CD4-positive, alpha-beta T cell treated with Interleukin-17A for 4 hours (primary cell): Measurements from ENCODE around the gene PCYOX1L.

Experiments
- DNase-seq: peaks from one replicate; pipeline ENCODE4 v3.0.0-alpha.2; 2020; ENCODE audit warnings: mixed read lengths

PCYOX1L gene

DNA sequence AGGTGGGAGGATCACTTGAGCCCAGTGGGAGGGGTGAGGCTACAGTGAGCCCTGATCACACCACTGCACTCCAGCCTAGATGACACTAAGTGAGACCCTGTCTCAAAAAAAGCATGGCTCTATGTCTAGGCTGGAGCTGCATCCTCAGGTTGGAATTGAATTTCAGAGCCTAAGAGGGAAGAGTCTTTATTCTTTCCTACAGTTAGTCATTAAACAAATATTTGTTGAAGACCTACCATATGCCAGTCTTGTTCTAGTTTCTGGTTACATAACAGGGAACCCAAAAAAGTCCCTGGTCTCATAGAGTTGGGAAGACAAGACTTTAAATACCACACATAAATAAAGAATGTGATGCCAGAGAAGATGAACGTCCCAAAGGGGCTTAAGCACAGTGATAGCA lies 19.5 kb upstream of the PCYOX1L start:
- no peak for DNase-seq

DNA sequence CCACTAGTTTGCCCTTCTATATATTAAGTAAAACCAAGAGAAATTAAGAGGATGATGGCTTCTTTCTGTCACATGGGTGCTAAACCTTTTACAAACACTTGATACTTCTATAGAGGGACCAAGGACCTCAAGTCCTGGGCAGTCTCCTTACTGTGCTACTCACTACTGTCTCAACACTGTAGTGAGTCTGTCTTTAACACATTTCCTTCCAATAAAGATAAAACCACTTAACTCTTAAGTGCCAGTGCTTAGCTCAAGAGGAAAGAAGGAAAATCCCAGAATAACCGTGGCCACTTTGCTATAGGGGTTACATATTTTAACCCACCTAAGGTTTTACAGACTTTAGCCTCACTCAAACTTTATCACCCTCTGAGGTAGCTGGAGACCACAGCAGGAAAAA lies 16.9 kb upstream of the PCYOX1L start:
- no peak for DNase-seq

DNA sequence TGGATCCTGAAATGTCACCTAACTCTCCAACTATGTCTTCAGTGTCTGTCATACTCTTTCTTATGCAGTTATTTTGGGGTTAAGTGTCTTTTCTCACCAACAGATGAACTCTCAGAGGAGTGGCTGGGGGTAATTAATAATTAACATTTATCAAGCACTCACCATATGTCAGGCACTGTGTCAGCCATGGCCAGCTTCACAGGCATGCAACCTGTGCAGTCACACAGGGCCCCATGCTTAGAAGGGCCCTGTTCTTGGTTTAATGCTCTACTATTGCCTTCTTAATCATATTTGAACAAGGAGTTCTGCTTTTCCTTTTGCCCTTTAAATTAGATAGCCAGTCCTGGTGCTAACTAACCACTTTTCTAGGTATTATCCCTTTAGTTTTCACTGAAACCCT lies 16.0 kb upstream of the PCYOX1L start:
- no peak for DNase-seq

DNA sequence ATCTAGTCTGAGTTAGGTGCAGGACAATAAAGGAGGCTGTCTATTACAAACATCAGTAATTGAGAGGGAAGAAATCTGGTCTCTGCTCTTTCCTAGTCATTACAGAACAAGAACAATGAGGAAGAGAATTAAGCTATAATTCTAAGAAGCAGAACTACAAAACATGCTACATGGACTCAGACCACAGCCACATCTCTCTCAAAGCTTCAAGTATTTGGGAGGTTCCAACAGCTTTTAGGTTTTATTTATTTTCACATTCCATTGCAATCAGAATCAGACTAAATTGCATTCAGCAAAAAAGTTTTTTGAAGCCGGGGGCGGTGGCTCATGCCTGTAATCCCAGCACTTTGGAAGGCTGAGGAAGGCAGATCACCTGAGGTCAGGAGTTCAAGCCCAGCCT lies 13.7 kb upstream of the PCYOX1L start:
- no peak for DNase-seq

DNA sequence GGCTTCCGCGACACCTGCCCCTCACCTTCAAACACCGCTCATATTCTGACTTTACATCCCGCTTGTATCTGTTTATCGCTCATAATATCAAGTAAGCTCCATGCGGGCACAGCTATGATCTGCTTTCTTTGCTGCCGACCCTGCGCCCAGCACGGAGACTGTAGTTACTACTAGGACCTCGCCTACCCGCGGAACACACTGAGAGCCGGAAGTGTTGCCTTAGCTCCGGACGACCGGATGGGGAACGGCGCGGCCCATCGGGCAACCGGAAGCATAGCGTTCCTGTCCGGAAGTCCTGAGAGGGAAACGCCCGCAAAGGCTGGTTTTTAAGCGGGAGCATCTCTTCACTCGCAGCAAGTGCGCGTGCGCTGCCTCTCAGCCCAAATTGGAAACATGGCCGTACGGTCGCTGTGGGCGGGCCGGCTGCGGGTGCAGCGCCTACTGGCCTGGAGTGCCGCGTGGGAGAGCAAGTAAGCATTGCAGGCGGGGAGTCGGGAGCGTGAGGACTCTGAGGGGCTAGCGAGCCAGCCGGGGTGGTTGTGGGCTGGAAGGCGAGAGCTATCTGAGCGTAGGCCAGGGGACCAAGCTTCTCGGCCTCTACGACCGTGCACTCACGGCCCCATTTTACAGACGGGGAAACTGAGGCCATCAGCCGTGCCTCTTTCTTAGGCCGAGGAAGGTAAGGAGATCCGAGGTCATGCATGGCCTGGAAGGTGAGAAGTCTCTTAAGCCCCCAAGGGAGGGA lies 12.5 kb upstream of the PCYOX1L start, which contains the start of gene GRPEL2:
TSS of gene GRPEL2 (plus strand) at position 353 of the 745 bp plus-strand sequence. CDS start at position 394, 41 bp downstream.
- peak; percentile 91 for DNase-seq

DNA sequence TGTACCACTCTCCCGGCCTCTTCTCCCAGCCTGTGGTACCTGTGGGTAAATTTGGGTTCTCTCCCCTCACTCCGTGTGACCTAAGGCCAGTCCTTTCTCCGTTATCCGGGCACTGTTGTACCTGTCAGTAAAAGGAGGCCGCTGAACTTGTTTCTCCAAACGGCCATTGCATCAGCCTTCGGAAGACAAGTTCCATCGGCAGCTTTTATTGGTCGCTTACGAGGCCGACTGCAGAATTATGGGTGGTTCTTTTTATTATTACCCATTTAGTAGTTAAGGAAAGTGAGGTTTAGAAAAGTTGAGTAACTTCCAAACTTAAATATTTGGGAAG lies 12.0 kb upstream of the PCYOX1L start:
- peak; percentile 24 for DNase-seq

DNA sequence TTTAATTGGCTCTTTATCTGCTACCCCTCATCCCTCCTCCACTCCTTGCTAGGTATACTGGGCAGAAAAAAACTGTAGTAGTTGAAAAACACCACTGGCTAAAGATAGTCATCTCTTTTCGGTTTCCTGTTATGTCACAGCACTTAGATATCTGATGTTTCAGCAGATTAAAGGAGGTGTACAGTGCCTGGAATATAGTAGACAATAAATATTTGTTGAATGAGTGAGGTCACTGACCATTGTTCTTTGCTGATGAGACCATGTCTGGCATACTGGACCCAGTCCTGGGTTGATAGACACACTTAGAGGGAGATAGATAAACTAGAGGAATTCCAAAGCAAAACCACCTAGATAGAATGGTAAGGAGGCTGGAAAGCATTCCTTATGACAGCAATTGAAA lies 9.3 kb upstream of the PCYOX1L start:
- no peak for DNase-seq

DNA sequence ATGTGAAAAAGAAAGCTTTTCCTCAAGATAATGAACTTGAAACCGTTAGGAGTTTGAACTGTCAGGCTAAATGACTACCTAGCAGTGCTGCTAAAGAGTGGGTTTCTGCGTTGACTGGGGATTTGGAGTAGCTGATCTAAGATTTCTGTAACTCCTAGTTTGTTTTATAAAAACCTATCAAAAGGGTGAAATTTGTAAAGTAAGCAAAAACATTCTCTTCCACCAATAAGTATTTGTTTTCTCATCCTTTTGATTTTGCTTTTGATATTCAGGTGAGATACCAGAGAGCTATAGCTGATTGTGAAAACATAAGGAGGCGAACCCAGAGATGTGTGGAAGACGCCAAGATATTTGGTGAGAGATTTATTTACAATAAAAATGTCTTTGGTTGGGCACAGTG lies 8.5 kb upstream of the PCYOX1L start:
- DNase-seq = no peak

DNA sequence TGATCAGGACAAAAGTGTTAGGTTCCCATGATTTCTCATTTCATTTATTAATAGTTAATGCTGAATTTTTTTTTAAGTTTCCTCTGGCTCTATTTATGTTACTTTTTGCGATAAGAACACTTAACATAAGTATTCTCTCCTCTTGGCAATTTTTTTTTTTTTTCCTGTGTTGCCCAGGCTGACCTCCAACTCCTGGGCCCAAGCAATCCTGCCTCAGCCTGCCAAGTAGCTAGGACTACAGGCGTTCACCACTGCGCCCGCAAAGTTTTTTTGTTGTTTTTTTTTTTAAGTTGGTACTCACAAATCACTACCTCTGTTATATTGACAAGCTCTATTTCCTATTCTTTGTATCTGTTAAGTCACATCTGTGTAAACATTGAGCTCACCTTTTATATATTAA lies 5.7 kb upstream of the PCYOX1L start:
- no peak for DNase-seq

DNA sequence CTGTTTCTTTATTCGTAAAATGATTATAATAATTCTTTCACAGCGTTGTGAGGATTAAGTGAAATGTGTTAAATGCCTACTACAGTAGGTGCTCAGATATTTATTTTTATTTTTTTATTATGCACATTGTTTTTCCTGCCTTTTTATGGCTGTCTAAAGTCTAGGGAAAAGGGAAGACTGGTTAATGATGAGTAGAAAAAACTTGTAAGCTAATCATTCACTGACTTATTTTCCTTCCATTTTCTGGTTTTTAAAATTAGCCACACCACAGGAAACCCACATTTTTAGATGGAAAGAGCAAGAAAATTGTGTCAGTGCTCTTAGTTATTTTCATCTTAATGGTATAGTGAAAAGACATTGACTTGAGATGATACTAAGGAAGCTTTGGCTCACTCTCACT lies 3.9 kb upstream of the PCYOX1L start:
- no peak for DNase-seq

DNA sequence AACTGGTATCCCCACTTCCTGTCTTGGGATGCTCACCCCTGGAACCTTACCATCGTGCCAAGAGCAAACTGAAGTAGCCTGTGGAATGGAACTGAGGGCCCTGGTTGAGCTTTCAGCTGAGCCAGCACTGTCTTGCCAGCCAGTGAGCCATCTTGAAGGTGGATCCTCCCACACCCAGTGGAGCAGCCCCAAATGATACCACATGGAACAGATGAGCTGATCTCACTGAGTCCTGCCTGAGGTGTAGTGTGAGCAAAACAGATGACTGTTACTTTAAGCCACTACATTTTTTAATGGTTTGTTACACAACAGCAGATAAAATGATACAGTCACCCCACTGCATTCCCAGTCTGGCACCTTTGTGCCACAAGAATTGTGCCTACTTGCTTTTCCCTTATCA lies 2.2 kb upstream of the PCYOX1L start:
- no peak for DNase-seq

DNA sequence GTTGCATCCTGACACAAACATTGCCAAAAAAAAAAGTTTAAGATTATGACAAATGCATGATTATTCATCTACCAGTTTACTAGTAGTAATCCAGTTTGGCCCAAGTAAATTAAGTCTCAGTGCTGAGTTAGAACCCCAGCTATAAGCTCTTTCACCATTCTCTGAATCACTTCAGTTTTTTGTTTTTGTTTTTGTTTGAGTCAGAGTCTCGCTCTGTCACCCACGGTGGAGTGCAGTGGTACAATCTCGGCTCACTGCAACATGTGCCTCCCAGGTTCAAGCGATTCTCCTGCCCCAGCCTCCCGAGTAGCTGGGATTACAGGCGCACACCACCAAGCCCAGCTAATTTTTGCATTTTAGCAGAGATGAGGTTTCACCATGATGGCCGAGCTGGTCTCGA lies 1.5 kb upstream of the PCYOX1L start:
- no peak for DNase-seq

DNA sequence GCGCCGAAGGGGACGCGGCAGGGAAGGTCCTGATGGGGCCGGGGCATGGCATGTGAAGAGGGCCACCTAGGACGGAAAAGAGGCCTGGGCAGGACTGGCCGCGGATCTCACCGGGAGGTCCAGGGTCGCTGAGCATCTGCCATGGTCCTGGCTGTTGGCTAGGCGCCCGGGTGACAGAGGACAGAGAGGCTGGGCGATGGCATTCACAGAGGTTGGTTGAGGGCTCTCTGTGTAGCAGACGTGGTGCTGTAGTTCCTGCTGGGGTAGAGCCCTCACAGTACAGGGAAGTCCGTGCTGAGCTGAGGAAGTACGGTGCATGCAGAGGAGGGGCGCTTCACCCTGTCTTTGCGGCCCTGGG lies 427 bp downstream of the PCYOX1L start:
- peak; percentile 59 for DNase-seq

DNA sequence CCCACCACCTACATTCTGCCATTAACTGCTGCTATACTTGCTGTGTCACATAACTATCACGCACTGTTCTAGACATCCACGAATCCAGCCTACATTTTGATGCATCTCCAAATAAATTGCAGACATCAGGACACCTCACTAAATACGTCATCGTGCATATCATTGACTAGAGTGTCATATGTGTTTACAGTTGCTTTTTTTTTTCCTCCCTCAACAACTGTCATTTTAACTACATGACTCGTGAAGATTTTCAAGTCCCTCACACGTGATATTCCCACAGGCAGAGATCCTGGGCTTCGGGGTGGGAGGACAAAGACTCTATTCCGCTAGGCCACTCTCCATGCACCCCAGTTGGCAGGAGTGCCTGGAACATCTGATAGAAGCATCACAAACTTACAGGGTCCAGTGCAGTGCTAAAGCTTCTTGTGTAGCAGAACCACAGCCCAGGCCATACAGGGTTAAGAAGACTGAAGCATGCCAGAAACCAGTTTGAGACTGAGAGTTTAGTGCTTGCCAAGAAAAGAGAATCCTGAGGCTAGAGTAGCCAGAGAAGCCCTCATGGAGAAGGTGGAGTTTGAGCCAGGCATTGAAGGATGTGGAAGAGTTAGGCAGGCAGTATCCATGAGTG lies 1.1 kb downstream of the PCYOX1L start:
- no peak for DNase-seq

DNA sequence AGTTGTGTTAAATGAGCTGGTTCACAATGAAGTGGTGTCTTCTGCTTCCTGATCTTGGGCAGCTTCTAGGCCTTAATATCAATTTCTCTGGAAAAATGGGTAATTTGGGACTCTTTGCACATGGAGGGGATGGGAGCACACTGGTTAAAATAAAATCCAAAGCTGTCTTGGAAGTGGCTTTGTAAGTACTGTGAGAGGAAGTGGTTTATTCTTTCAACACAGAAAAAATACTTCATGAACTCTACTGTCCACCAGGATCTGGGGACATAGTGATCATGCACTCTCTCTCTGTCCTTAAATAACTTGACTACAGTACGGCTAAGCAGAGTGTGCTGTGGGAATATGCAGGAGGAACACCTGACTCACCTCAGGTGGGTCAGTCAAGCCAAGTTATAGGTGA lies 2.4 kb downstream of the PCYOX1L start:
- DNase-seq = no peak

DNA sequence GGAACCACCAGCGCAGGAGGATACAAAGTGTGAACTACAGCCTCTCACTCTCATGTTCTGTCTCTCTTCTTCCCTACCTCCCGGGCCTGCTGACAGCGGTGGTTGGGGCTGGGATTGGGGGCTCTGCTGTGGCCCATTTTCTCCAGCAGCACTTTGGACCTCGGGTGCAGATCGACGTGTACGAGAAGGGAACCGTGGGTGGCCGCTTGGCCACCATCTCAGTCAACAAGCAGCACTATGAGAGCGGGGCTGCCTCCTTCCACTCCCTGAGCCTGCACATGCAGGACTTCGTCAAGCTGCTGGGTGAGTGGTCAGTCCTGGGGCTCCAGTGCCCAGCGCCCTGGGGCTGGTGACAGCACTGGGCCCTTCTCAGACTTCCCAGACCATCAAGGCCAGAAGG lies 4.7 kb downstream of the PCYOX1L start:
- DNase-seq = no peak

DNA sequence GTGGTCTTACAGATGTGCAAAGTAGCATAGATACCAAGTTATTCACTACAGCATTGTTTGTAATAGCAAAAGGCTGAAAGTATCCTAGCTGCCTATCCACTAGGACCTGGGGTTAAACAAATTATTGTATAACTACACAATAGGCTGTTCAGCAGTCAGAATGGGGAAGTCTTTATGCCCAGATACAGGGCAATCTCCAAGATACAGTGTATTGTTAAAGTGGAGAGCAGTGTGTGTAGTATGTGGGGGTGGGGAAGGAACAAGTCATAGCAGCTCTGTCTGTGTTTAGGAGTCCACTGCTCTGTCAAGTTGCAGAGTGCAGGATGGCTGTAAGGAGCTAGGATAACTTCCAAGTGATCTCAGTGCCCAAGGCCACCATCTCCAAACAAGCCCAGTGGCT lies 5.5 kb downstream of the PCYOX1L start:
- DNase-seq = no peak

DNA sequence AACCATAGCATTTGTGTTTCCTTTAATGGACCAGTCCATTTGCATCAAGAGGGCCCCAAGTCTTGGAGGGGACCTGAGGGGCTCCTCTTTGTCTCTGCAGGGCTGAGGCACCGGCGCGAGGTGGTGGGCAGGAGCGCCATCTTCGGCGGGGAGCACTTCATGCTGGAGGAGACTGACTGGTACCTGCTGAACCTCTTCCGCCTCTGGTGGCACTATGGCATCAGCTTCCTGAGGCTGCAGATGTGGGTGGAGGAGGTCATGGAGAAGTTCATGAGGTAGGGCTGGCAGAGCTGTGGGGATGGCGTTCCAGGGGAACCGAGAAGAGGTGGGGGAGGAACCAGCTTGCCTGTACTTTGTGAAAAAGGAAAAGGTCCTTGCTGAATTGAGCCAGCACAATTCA lies 6.1 kb downstream of the PCYOX1L start:
- DNase-seq = no peak

DNA sequence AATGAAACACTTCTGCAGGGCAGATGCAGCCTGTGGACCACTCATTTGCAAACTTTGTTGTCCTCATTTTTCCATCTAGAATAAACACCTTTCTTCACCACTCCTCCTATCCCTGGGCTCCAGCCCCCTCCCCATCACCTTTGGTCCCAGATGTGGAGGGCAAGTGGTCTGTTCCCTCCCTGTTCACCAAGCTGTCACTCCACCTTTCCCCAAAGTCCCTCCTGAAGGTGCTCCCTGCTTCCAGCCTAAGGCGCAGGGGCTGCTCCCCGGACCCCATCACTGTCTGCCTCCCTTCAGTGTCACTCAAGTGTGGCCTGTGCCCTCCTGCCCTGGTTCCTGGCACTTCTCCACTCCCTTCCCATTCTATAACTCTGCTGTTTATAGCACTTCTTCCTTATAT lies 6.9 kb downstream of the PCYOX1L start:
- no peak for DNase-seq

DNA sequence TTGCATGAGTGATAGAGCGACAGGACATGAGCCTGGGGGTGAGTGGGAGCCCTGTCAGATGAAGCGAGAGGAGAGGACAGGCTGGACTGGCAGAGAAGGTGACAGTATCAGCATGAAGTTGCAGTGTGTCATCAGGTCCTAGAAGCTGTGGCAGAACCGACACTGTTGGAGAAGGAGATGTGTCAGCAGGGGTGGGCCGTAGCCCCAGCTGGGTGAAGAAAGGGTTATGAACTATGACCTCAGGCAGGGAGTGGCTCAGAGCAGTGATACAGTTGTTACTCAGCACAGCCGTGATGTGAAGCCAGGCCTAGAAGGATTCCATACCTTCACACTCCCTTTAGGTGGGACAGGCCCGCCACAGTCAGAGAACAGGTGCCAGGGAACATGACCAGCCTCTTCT lies 7.6 kb downstream of the PCYOX1L start:
- no peak for DNase-seq

DNA sequence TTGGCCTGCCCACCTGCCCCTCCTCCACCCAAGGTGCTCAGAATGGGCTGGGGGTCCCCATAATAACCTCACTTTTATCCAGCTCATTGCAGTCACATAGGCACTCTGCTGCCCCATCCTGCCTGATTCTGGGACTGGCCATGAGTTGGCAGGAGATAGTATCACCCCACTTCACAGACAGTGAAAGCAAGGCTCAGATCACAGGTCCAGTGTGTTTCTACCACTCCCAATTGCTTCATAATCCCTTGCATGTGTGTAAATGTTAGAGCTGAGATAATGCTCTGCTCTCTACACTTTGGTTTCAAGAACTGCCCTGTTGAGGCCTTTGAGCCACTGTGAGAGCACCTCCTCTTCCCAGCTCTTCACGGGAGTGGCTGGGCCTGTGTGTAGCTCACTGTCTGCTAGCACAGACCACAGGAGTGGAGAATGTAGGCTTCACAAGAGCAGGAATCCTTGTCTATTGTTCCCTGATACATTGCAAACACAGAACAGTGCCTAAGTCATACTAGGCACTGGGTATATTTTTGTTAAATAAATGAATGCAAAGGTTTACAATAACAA lies 8.4 kb downstream of the PCYOX1L start:
- no peak for DNase-seq

DNA sequence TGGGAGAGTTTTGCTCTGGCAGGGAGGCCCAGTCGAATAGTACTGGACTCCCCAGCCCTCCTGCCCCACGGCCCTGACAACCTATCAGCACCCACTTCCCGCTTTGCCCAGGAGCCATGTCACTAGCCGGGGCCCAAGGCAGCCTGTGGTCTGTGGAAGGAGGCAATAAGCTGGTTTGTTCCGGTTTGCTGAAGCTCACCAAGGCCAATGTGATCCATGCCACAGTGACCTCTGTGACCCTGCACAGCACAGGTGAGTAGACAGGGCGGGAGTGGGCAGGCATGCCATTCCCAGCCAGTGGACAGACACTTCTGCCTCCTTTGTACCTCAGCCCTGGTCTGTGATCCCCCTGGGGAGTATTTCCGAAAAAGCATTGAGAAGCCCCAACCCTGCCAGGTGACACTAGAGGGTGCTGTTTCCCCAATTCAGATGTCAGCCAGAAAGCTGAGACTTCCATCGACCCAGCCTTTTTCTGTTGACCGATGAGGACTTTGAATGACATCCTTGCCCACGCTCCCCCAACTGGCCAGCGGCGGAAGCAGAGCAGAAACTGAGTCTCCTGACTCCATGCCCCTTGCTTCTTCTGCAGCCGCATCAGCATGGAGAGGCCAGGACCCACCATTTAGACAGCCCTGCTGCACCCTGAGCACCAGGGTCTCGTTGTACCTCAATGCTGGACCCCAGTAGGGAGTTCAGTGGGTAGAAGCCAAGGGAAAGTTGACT lies 9.6 kb downstream of the PCYOX1L start:
- DNase-seq = peak; percentile 72

DNA sequence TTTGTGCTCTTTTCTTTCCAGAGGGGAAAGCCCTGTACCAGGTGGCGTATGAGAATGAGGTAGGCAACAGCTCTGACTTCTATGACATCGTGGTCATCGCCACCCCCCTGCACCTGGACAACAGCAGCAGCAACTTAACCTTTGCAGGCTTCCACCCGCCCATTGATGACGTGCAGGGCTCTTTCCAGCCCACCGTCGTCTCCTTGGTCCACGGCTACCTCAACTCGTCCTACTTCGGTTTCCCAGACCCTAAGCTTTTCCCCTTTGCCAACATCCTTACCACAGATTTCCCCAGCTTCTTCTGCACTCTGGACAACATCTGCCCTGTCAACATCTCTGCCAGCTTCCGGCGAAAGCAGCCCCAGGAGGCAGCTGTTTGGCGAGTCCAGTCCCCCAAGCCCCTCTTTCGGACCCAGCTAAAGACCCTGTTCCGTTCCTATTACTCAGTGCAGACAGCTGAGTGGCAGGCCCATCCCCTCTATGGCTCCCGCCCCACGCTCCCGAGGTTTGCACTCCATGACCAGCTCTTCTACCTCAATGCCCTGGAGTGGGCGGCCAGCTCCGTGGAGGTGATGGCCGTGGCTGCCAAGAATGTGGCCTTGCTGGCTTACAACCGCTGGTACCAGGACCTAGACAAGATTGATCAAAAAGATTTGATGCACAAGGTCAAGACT lies 10.3 kb downstream of the PCYOX1L start:
- DNase-seq = no peak

DNA sequence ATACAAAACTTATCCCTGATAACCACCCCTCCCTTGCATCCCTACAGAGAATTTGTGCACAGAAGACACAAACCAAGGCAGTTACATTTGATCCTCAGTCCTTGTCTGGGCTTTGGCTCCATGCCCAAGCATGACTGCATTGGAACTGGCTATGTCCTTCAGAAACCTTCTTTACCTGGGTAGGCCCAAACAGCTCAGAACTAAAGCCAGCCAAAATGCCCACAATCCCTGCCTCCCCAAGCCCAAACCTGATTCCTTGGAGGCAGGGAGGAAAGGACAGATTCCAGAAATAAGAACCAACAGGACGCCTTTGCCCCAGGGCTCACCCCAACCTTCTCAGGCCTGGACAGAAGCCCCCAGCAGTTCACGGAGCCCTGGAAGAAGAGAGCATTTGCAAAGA lies 13.0 kb downstream of the PCYOX1L start:
- no peak for DNase-seq
